Stimulated activated naive CD8-positive, alpha-beta T cell treated with anti-CD3 and anti-CD28 coated beads, Interleukin-15, Interleukin-2, amounts not matched to agents 100 ng/mL and 50 ng/mL, for 24 hours (primary cell): ENCODE measurements around the gene USP10.

ENCODE experiments used
- H3K27ac Mint-ChIP-seq: one replicate; pipeline ENCODE4 v1.8.0; 2021; ENCODE audit warnings: mild to moderate bottlenecking, mixed read lengths
- H3K27me3 Mint-ChIP-seq: one replicate; pipeline ENCODE4 v1.8.0; 2021; ENCODE audit warnings: mixed read lengths
- H3K36me3 Mint-ChIP-seq: one replicate; pipeline ENCODE4 v1.8.0; 2021; ENCODE audit warnings: low read depth, mixed read lengths
- H3K4me1 Mint-ChIP-seq: one replicate; pipeline ENCODE4 v1.8.0; 2021; ENCODE audit warnings: low read depth, mixed read lengths
- H3K4me3 Mint-ChIP-seq: one replicate; pipeline ENCODE4 v1.8.0; 2021; ENCODE audit warnings: mild to moderate bottlenecking, mixed read lengths
- H3K9me3 Mint-ChIP-seq: one replicate; pipeline ENCODE4 v1.8.0; 2021; ENCODE audit warnings: mixed read lengths

Gene USP10

GRCh38 chr16:84665359-84665758 is 34.4 kb upstream of the USP10 start:
- H3K27me3 Mint-ChIP-seq = no peaks in the 10 kb centered on the region
- peaks cover 17% of the 10 kb centered on the region for H3K4me1 Mint-ChIP-seq
- H3K36me3 Mint-ChIP-seq = peaks cover 41% of the 10 kb centered on the region
- H3K4me3 Mint-ChIP-seq = no peak overlapping the region
- no peak overlapping the region for H3K27ac Mint-ChIP-seq
- no peaks in the 10 kb centered on the region for H3K9me3 Mint-ChIP-seq

- no peak overlapping the region for H3K27ac Mint-ChIP-seq
- H3K4me1 Mint-ChIP-seq = peaks cover 16% of the 10 kb centered on the region
- peaks cover 37% of the 10 kb centered on the region for H3K36me3 Mint-ChIP-seq
- no peaks in the 10 kb centered on the region for H3K27me3 Mint-ChIP-seq
- no peaks in the 10 kb centered on the region for H3K9me3 Mint-ChIP-seq
- H3K4me3 Mint-ChIP-seq = no peak overlapping the region
These were observed 34.0 kb upstream of the USP10 start for GRCh38 chr16:84665843-84666242.

- Mint-ChIP-seq H3K27me3 (no peaks in the 10 kb centered on the region), H3K4me3 (no peak overlapping the region), H3K9me3 (no peaks in the 10 kb centered on the region), H3K36me3 (peaks cover 20% of the 10 kb centered on the region), H3K27ac (no peak overlapping the region), H3K4me1 (peaks cover 21% of the 10 kb centered on the region)
These were observed 32.0 kb upstream of the USP10 start for GRCh38 chr16:84667600-84668309.

GRCh38 chr16:84670063-84670462 is 29.7 kb upstream of the USP10 start:
- no peaks in the 10 kb centered on the region for H3K9me3 Mint-ChIP-seq
- no peak overlapping the region for H3K4me3 Mint-ChIP-seq
- H3K4me1 Mint-ChIP-seq = peaks cover 11% of the 10 kb centered on the region
- H3K27ac Mint-ChIP-seq = no peak overlapping the region
- H3K36me3 Mint-ChIP-seq = peaks cover 5% of the 10 kb centered on the region
- no peaks in the 10 kb centered on the region for H3K27me3 Mint-ChIP-seq

DNA sequence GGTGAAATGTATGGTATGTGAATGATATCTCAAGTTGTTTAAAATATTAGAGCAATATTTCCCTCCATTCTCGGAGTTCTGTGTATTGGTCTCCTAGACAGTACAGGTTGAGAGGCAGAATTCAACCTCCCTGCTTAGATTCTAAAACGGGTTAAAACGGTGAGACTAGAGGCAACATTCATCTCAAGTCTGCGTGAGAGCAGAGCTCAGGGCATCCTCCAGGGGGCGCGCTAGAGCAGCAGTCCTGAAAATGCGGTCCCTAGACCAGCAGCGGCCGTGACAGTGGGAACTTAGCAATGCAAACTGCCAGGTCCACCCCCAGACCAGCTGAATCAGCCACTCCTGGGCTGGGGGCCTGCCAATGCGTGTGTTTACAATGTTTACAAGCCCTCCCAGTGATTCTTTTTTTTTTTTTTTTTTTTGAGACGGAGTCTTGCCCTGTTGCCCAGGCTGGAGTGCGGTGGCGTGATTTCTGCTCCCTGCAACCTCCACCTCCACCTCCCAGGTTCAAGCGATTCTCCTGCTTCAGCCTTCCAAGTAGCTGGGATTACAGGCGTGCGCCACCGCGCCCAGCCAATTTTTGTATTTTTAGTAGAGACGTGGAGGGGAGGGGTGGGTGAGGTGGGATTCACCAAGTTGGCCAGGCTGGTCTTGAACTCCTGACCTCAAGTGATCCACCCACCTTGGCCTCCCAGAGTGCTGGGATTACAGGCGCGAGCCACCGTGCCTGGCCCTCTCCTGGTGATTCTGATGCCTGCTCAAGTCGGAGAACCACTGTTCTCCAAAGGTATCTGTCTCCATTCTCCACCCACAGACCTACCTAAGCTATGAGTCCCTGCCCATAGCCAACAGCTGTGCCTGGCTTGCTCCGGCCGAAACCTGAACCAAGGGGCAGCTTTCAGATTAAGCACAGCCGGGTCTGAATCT is 27.3 kb upstream of the USP10 start:
- Mint-ChIP-seq H3K27ac (no peak overlapping the region), H3K9me3 (no peaks in the 10 kb centered on the region), H3K4me1 (peaks cover 5% of the 10 kb centered on the region), H3K4me3 (no peak overlapping the region), H3K27me3 (peaks cover 3% of the 10 kb centered on the region), H3K36me3 (peaks cover 2% of the 10 kb centered on the region)

DNA sequence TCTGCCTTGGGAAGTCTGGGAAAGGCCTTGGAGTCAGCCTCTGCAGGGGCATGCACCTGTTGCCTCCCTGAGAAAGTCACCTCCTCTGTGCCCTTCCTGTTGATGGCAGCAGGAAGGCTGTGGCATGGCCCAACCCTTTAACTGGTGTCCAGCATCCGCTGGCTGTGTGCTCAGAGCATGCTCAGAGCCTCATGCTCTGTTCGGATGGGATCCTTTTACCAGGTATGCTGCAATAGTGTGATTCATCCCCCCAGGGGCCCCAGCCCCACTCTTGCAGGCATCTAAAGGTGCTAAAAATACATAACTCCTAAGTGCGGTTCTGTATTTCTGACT is 26.6 kb upstream of the USP10 start:
- Mint-ChIP-seq H3K27ac (no peak overlapping the region), H3K36me3 (no peaks in the 10 kb centered on the region), H3K9me3 (no peaks in the 10 kb centered on the region), H3K4me3 (no peak overlapping the region), H3K4me1 (peaks cover 5% of the 10 kb centered on the region), H3K27me3 (peaks cover 3% of the 10 kb centered on the region)

DNA sequence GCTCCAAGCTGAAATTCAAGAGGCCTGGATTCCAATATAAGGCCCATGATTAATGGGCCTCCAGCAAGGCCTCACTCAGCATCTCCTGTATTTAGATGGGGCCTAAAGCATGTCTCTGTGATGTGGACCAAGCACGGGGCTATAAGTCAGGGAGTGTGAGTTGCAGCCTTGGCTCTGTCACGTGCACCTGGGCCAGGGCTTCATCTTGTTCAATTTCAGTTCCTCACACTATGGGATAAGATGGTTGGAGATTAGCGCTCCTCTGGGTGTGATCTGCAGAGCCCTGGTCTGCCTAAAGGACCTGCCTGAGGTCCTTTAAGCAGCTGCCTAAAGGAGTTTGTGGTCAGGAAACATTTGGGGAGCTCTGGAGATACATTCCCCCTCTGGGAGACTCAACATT is 26.2 kb upstream of the USP10 start:
- Mint-ChIP-seq H3K4me3 (no peak overlapping the region), H3K27me3 (peaks cover 3% of the 10 kb centered on the region), H3K9me3 (no peaks in the 10 kb centered on the region), H3K27ac (no peak overlapping the region), H3K36me3 (no peaks in the 10 kb centered on the region), H3K4me1 (peaks cover 5% of the 10 kb centered on the region)

DNA sequence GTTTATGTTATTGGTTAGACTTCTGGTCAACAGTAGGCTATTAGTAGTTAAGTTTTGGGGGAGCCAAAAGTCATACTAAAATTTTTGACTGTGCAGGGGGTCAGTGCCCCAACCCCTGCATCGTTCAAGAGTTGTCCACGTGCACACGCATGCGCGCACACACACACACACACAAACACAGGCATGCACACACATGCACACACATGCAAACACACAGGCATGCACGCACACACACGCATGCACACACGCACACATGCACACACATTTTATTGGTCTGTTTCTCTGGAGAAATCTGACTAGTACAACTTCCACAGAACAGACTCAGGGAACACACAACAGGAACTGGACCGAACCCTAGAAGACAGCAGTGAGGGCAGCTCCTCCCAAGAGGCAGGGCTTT is 24.4 kb upstream of the USP10 start:
- Mint-ChIP-seq H3K4me3 (no peak overlapping the region), H3K27ac (no peak overlapping the region), H3K36me3 (no peaks in the 10 kb centered on the region), H3K4me1 (peaks cover 5% of the 10 kb centered on the region), H3K9me3 (no peaks in the 10 kb centered on the region), H3K27me3 (peaks cover 3% of the 10 kb centered on the region)

- peaks cover 3% of the 10 kb centered on the region for H3K27me3 Mint-ChIP-seq
- no peaks in the 10 kb centered on the region for H3K9me3 Mint-ChIP-seq
- no peak overlapping the region for H3K4me3 Mint-ChIP-seq
- H3K27ac Mint-ChIP-seq = no peak overlapping the region
- no peaks in the 10 kb centered on the region for H3K36me3 Mint-ChIP-seq
- peaks cover 5% of the 10 kb centered on the region for H3K4me1 Mint-ChIP-seq
These were observed 23.9 kb upstream of the USP10 start for GRCh38 chr16:84675884-84676283.

- H3K27me3 Mint-ChIP-seq = peaks cover 3% of the 10 kb centered on the region
- H3K4me3 Mint-ChIP-seq = no peak overlapping the region
- H3K4me1 Mint-ChIP-seq = peaks cover 3% of the 10 kb centered on the region
- H3K9me3 Mint-ChIP-seq = no peaks in the 10 kb centered on the region
- H3K27ac Mint-ChIP-seq = no peak overlapping the region
- H3K36me3 Mint-ChIP-seq = no peaks in the 10 kb centered on the region
These were observed 22.6 kb upstream of the USP10 start for GRCh38 chr16:84677017-84677803.

DNA sequence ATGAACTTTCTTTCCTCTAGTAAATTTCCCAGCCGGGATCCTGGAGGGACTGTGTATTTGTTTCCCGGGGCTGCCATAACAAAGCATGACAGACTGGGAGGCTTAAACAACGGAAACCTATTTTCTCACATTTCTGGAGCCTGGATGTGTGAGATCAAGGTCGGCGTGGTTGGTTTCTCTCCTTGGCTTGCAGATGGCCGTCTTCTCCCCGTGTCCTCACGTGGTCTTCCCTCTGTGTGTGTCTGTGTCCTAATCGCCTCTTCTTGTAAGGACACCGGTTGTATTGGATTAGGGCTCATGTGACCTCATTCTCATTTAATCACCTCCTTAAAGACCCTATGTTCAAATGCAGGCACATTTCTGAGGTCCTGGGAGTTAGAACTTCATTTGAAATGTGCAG is 22.0 kb upstream of the USP10 start:
- Mint-ChIP-seq H3K27ac (no peak overlapping the region), H3K36me3 (no peaks in the 10 kb centered on the region), H3K9me3 (no peaks in the 10 kb centered on the region), H3K27me3 (peaks cover 3% of the 10 kb centered on the region), H3K4me3 (no peak overlapping the region), H3K4me1 (no peaks in the 10 kb centered on the region)

- no peaks in the 10 kb centered on the region for H3K36me3 Mint-ChIP-seq
- H3K4me3 Mint-ChIP-seq = no peak overlapping the region
- H3K4me1 Mint-ChIP-seq = no peaks in the 10 kb centered on the region
- peaks cover 3% of the 10 kb centered on the region for H3K27me3 Mint-ChIP-seq
- no peak overlapping the region for H3K27ac Mint-ChIP-seq
- no peaks in the 10 kb centered on the region for H3K9me3 Mint-ChIP-seq
These were observed 21.3 kb upstream of the USP10 start for GRCh38 chr16:84678541-84678940.

DNA sequence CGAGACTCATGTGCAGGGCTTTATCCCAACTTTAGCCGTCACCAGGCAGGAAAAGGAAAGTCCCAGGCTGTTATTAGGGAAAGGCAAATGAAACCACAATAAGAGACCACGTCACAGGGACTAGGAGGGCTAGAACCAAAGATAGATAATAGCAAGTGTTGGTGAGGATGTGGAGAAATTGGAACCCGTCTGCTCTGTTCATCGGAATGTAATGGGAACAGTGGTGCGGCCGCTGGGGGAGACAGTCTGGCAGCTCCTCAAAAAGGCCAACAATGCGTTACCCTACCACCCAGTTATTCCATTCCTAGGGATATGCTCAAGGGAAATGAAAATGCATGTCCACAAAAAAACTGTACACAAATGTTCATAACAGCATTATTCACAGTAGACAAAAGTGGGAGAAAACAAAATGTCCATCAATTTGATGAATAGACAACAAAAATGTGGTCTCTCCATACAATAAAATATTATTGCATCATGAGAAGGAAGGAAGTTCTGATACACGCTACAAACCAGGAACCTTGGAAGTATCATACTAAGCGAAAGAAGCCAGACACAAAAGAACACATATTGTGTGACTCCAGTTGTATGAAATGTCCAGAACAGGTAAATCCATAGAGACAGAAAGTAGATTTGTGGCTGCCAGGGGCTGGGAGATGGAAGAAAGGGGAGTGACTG is 19.5 kb upstream of the USP10 start:
- Mint-ChIP-seq H3K4me1 (no peaks in the 10 kb centered on the region), H3K4me3 (no peak overlapping the region), H3K27me3 (peaks cover 11% of the 10 kb centered on the region), H3K36me3 (no peaks in the 10 kb centered on the region), H3K27ac (no peak overlapping the region), H3K9me3 (no peaks in the 10 kb centered on the region)

DNA sequence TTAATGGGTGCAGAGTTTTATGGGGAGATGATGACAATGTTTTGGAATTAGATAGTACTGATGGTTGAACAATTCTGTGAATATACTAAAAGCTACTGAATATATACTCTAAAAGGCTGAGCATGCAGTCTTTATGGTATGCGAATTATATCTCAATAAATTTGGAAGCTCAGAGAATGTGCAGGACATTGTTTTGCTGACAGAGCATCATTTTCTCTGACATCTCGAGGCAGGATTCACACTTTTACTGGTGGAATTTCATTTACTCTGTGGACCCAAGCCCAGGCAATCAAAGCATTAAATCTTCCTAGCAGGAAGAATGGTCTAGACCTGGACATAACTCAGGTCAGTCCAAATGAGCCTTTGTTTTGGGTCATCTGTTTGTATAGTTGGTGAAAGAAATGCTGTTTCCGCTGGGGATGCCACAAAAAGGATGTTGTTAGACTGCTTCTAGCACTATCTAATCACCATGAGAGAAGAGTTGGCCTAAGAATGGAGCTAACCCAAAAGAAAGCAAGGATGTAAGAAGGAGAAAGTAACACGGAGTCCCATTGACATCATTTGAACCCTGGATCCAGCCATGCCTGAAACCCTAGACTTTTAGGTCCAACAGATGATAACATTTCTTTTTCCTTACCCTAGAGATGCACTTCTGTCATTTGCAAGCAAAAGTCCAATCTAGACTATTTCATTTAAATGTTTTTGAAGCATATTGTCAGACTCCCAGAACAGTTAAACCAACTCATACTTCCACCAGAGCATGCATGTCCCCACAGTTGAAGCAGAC is 18.8 kb upstream of the USP10 start:
- Mint-ChIP-seq H3K4me3 (no peak overlapping the region), H3K36me3 (no peaks in the 10 kb centered on the region), H3K4me1 (no peaks in the 10 kb centered on the region), H3K27ac (no peak overlapping the region), H3K9me3 (no peaks in the 10 kb centered on the region), H3K27me3 (peaks cover 11% of the 10 kb centered on the region)
